Osteocyte (in vitro differentiated cells): ENCODE data around the gene LRP1-AS. TPM values are rescaled to one million over a fixed set of nuclear protein-coding genes. Genes with fewer than 3 reads are reported as not detected.

Source experiments
- DNase-seq: peaks from one replicate; pipeline ENCODE4 v3.0.0; 2021; ENCODE audit warnings: mixed read lengths; ENCODE audit not compliant: unreplicated experiment; ENCODE audit errors: extremely low spot score
- H3K27ac Mint-ChIP-seq: one replicate; pipeline ENCODE4 v1.8.0; 2021; ENCODE audit warnings: mild to moderate bottlenecking, mixed read lengths; ENCODE audit not compliant: unreplicated experiment
- H3K27me3 Mint-ChIP-seq: one replicate; pipeline ENCODE4 v1.8.0; 2021; ENCODE audit warnings: mixed read lengths; ENCODE audit not compliant: unreplicated experiment
- H3K36me3 Mint-ChIP-seq: one replicate; pipeline ENCODE4 v1.8.0; 2021; ENCODE audit warnings: mixed read lengths; ENCODE audit not compliant: unreplicated experiment
- H3K4me1 Mint-ChIP-seq: one replicate; pipeline ENCODE4 v1.8.0; 2021; ENCODE audit warnings: mixed read lengths; ENCODE audit not compliant: unreplicated experiment
- H3K4me3 Mint-ChIP-seq: one replicate; pipeline ENCODE4 v1.8.0; 2021; ENCODE audit warnings: mild to moderate bottlenecking, moderate library complexity, mixed read lengths; ENCODE audit not compliant: unreplicated experiment
- H3K9me3 Mint-ChIP-seq: one replicate; pipeline ENCODE4 v1.8.0; 2021; ENCODE audit warnings: mixed read lengths; ENCODE audit not compliant: unreplicated experiment
- CTCF ChIP-seq: fragments of 200-600 bp; sonication (generic); IDR thresholded peaks from 2 replicates; pipeline ENCODE4 v1.5.0; 2021; ENCODE audit warnings: antibody characterized with exemption, mild to moderate bottlenecking, moderate library complexity
- total RNA-seq: library from RNA; stranded (reverse); gene quantifications from 2 replicates; pipeline ENCODE4 v1.2.1, GENCODE V29; 2021

The LRP1-AS gene
- total RNA-seq, 1 donor from 2014 or later: not detected

DNA sequence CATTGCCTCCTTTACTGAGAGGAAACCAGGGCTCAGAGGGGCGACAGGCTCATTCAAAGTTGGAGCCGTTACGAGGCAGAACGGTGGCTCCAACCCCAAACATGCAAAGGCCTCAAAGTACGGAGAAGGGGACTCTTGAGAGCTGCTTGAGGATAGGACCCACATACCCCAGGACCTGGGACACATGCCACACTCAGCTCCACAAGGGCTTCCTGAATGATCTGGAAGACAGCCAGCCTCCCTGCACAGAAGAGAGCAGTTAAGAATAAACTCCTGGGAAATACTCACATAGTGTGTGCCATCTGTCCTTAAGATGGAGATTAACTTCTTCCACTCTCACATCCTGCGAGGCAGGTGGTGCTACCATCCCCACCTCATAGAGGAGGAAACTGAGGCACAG, 42.6 kb upstream of the LRP1-AS start:
- no peak for DNase-seq
- Mint-ChIP-seq H3K27ac (no peak overlapping the region), H3K36me3 (peaks cover 44% of the 10 kb centered on the region), H3K27me3 (no peaks in the 10 kb centered on the region), H3K9me3 (no peaks in the 10 kb centered on the region), H3K4me3 (no peak overlapping the region), H3K4me1 (no peaks in the 10 kb centered on the region)
- TF ChIP-seq CTCF: no peak

- no peaks in the 10 kb centered on the region for H3K4me1 Mint-ChIP-seq
- no peak overlapping the region for H3K4me3 Mint-ChIP-seq
- no peak for TF ChIP-seq CTCF
- no peak overlapping the region for H3K27ac Mint-ChIP-seq
- H3K27me3 Mint-ChIP-seq: no peaks in the 10 kb centered on the region
- peaks cover 47% of the 10 kb centered on the region for H3K36me3 Mint-ChIP-seq
- H3K9me3 Mint-ChIP-seq: no peaks in the 10 kb centered on the region
- DNase-seq: no peak
Observed at GRCh38 chr12:57188090-57188425, 40.6 kb upstream of the LRP1-AS start.

GRCh38 chr12:57187222-57188089, 40.0 kb upstream of the LRP1-AS start:
- Mint-ChIP-seq H3K36me3 (peaks cover 51% of the 10 kb centered on the region), H3K4me1 (peaks cover 3% of the 10 kb centered on the region), H3K9me3 (no peaks in the 10 kb centered on the region), H3K27ac (peak overlapping the region; percentile 23), H3K4me3 (no peak overlapping the region), H3K27me3 (no peaks in the 10 kb centered on the region)
- no peak for DNase-seq
- TF ChIP-seq CTCF: no peak

DNA sequence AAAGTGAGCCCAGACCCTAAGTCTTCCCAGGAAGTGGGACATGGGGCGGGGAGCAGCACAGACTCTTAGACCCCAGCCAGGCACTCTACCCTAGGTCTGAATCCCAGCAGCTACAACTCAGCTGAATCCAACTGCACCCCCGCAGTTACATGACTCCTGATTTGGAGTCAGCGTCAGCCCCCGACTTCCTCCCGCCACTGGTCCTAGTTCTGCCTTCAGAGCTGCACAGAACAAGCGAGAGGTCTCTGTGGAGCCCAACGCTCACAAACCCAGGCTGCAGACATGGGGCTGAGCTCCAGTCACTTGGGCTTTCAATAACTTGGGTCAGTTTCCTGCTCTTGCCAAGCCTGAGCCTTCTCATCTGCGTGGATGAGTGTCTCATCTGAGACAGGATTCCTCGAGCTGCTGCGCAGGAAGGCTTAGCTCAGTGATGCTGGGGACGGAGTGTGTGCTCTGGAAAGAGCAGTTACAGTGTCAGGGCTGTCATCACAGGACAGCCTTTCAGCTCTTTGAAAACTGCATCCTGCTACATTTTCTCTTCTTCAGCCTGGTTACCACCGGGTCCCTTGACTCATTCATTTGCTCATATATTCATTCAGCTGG, 38.6 kb upstream of the LRP1-AS start:
- Mint-ChIP-seq H3K9me3 (no peaks in the 10 kb centered on the region), H3K27ac (no peak overlapping the region), H3K27me3 (no peaks in the 10 kb centered on the region), H3K4me1 (peaks cover 3% of the 10 kb centered on the region), H3K4me3 (no peak overlapping the region), H3K36me3 (peaks cover 49% of the 10 kb centered on the region)
- no peak for TF ChIP-seq CTCF
- DNase-seq: no peak

DNA sequence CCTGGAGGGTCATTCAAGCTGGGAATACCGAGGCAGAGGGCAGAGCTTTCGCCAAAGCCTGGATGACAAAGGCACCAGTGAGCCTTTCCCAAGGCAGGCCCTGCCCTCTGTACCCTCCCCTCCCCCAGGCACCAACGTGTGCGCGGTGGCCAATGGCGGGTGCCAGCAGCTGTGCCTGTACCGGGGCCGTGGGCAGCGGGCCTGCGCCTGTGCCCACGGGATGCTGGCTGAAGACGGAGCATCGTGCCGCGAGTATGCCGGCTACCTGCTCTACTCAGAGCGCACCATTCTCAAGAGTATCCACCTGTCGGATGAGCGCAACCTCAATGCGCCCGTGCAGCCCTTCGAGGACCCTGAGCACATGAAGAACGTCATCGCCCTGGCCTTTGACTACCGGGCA, 38.0 kb upstream of the LRP1-AS start:
- Mint-ChIP-seq H3K27ac (no peak overlapping the region), H3K9me3 (no peaks in the 10 kb centered on the region), H3K27me3 (no peaks in the 10 kb centered on the region), H3K4me3 (no peak overlapping the region), H3K4me1 (peaks cover 3% of the 10 kb centered on the region), H3K36me3 (peaks cover 50% of the 10 kb centered on the region)
- no peak for TF ChIP-seq CTCF
- DNase-seq: no peak
